ENCODE data around the gene MLLT6. TPM values are rescaled to one million over a fixed set of nuclear protein-coding genes. Genes with fewer than 3 reads are reported as not detected.

MLLT6 gene
- total and polyA plus RNA-seq, 10 of the 15 experiments (the other 5 are each of a cell fraction or from before 2014, with no cell fraction given): 4.8 to 105 (median 36.3) TPM

GRCh38 chr17:38672788-38673706 is 32.0 kb upstream of the MLLT6 start:
- ChIA-PET RAD21 (ENCODE audit: unreplicated experiment) (interaction anchor here (1.7 to 1.8 kb wide), 2 partner anchors 19 to 115 kb away, joined by 4 to 5 read pairs; no protein-coding TSS in a partner anchor), CTCF (interaction anchor here (9.0 to 11.9 kb wide), 2 partner anchors 63 kb away, joined by 87 to 170 read pairs; no protein-coding TSS in a partner anchor), POLR2A (interaction anchor here (1.0 kb wide), 1 partner anchor 34 kb away, joined by 4 read pairs; no protein-coding TSS in a partner anchor), SMC1A (ENCODE audit: uncharacterized antibody, unreplicated experiment) (interaction anchor here (1.3 to 1.4 kb wide), 2 partner anchors 54 to 114 kb away, joined by 3 read pairs; no protein-coding TSS in a partner anchor)
- H3K36me3 ChIP-seq (ENCODE audit: control insufficient read depth in 2 of 2, insufficient read depth in 2 of 2, low read length in 1 of 2): no peaks in the 10 kb centered on the region
- ATAC-seq (no peak), DNase-seq (ENCODE audit: low read depth, low spot score) (no peak), FAIRE-seq (no peak)
- 31% methylated on average over 29 of the region's 46 CpGs for WGBS (ENCODE audit: insufficient coverage, insufficient replicate concordance, low lambda C conversion rate, missing lambda C conversion rate)
- H3K9me3 ChIP-seq (replicated peaks; ENCODE audit: control insufficient read depth, insufficient read depth, low read length): no peaks in the 10 kb centered on the region
- BruUV-seq (replicated peaks): no TSS peak
- in situ Hi-C loops (cut with MboI): no loop called here
- peaks cover 2% of the 10 kb centered on the region; the same call in 1 of the 2 replicates for H3K79me2 ChIP-seq (ENCODE audit: control insufficient read depth, insufficient read depth, low read length)
- H3K9ac ChIP-seq (ENCODE audit: control insufficient read depth, insufficient read depth, low read length): no peak overlapping the region; the same call in 1 of the 2 replicates
- H3K4me2 ChIP-seq (ENCODE audit: control insufficient read depth, insufficient read depth): peak overlapping the region; percentile 98
- intact Hi-C loops (cut with micrococcal nuclease; ENCODE audit: unreplicated experiment): loop anchor here (10.0 kb wide), 3 partner anchors 132 to 318 kb away; partner anchors contain the start of gene SOCS7
- peak overlapping the region; percentile 84 for H3K4me3 ChIP-seq
- H3K27me3 ChIP-seq (replicated peaks in 1 of 2; ENCODE audit: control insufficient read depth in 2 of 2, insufficient read depth in 2 of 2, low read length in 1 of 2): peaks cover 11 to 15% of the 10 kb centered on the region in 2 experiments; a peak in 3 of 4 replicates
- H3K27ac ChIP-seq (ENCODE audit: control insufficient read depth, insufficient read depth): no peak overlapping the region
- TF ChIP-seq ZBED1 (IDR thresholded peaks at IDR 0.05; ENCODE audit: borderline replicate concordance): no peak
- TF ChIP-seq PKNOX1 (IDR thresholded peaks at IDR 0.05): peak; percentile 89
- no peak for TF ChIP-seq ZNF207 (IDR thresholded peaks at IDR 0.05; ENCODE audit: borderline replicate concordance)
- peak; percentile 33 for TF ChIP-seq PBX3 (IDR thresholded peaks at IDR 0.05; ENCODE audit: insufficient replicate concordance, low read depth, low read length)
- TF ChIP-seq EGR1 (IDR thresholded peaks at IDR 0.05; ENCODE audit: borderline replicate concordance in 1 of 2, low read depth in 2 of 2, low read length in 2 of 2): 0 out of 3 replicates have a peak, but pooled peaks of 1 of the 2 experiments have one; percentile 9
- TF ChIP-seq ZBTB40 (IDR thresholded peaks at IDR 0.05; ENCODE audit: borderline replicate concordance): no peak
- peaks cover 4% of the 10 kb centered on the region; the same call in 1 of the 2 replicates for H4K20me1 ChIP-seq (ENCODE audit: control insufficient read depth, insufficient read depth)
- H3K4me1 ChIP-seq (ENCODE audit: control insufficient read depth, insufficient read depth, low read length): peaks cover 34% of the 10 kb centered on the region
- no peak overlapping the region for H2AFZ ChIP-seq (ENCODE audit: control insufficient read depth, low read depth, low read length)
